ENCODE measurements around the gene STX5.
A peak's percentile ranks its signal among the peaks of the same experiment; 100 is the strongest.
"Not testable (repeated sequence)": the region's sequence is repeated elsewhere in the genome, so short reads cannot be mapped to it uniquely, and the experiment has no call there.

Gene STX5

GRCh38 chr11:62828130-62828529 is 3.7 kb downstream of the STX5 start:
- not testable (repeated sequence) for DNase-seq

GRCh38 chr11:62823677-62824076 is 8.2 kb downstream of the STX5 start:
- DNase-seq = no peak

GRCh38 chr11:62817129-62817528 is 14.7 kb downstream of the STX5 start:
- no peak for DNase-seq

- DNase-seq = no peak
These were observed 15.3 kb downstream of the STX5 start for GRCh38 chr11:62816557-62816956.

GRCh38 chr11:62811659-62812058 is 20.2 kb downstream of the STX5 start:
- DNase-seq = no peak

- DNase-seq = no peak
These were observed 21.1 kb downstream of the STX5 start for GRCh38 chr11:62810748-62811147.

- no peak for DNase-seq
These were observed 25.2 kb downstream of the STX5 start for GRCh38 chr11:62806611-62807121.

- DNase-seq = no peak
These were observed 25.9 kb downstream of the STX5 start for GRCh38 chr11:62805961-62806441.

GRCh38 chr11:62805076-62805892 is 26.6 kb downstream of the STX5 start, which contains the start of gene NXF1:
Gene NXF1 (minus strand): TSS chr11:62805440. CDS start chr11:62805356, 84 bp downstream.
- DNase-seq = peak; percentile 96

GRCh38 chr11:62804310-62805075 is 27.4 kb downstream of the STX5 start:
- no peak for DNase-seq

GRCh38 chr11:62801071-62801470 is 30.8 kb downstream of the STX5 start:
- no peak for DNase-seq

- DNase-seq = no peak
These were observed 32.4 kb downstream of the STX5 start for GRCh38 chr11:62799486-62799885.

GRCh38 chr11:62796281-62796680 is 35.6 kb downstream of the STX5 start:
- DNase-seq = no peak

- no peak for DNase-seq
These were observed 37.6 kb downstream of the STX5 start for GRCh38 chr11:62794201-62794775.

GRCh38 chr11:62792202-62792575 is 39.7 kb downstream of the STX5 start:
- no peak for DNase-seq

- DNase-seq = peak; percentile 86
These were observed 40.2 kb downstream of the STX5 start, which contains the start of gene TMEM223 for GRCh38 chr11:62791501-62792201. Gene TMEM223 (minus strand): TSS chr11:62792006. CDS start chr11:62791994, 12 bp downstream.

GRCh38 chr11:62789576-62789975 is 42.3 kb downstream of the STX5 start:
- DNase-seq = no peak

GRCh38 chr11:62788991-62789390 is 42.9 kb downstream of the STX5 start:
- no peak for DNase-seq

GRCh38 chr11:62787005-62787759 is 44.7 kb downstream of the STX5 start, which contains the start of gene TMEM179B:
Gene TMEM179B (plus strand): TSS chr11:62787402. CDS start chr11:62787432, 30 bp downstream.
- peak; percentile 97 for DNase-seq

GRCh38 chr11:62786318-62787004 is 45.4 kb downstream of the STX5 start:
- DNase-seq = peak; percentile 76

- no peak for DNase-seq
These were observed 49.1 kb downstream of the STX5 start for GRCh38 chr11:62782753-62783152.
